SH-SY5Y (cell line): ENCODE data around the gene CAV1.

Experiments used
- GATA2 ChIP-seq: IDR thresholded peaks from 2 replicates; pipeline ENCODE4 v1.6.1; 2011; ENCODE audit warnings: mild to moderate bottlenecking, low read depth, low read length
- GATA3 ChIP-seq: IDR thresholded peaks from 2 replicates; pipeline ENCODE4 v1.6.1; 2011; ENCODE audit warnings: low read depth, mild to moderate bottlenecking, low read length, moderate library complexity

Gene CAV1

GRCh38 chr7:116524609-116525297 lies at the start of gene CAV1:
CAV1 (plus strand) TSS chr7:116525036; CDS start chr7:116525063, 27 bp downstream.
- TF ChIP-seq GATA2 (no peak), GATA3 (no peak)

- no peak for TF ChIP-seq GATA2
- TF ChIP-seq GATA3: no peak
These were observed 47.2 kb upstream of the CAV1 start for GRCh38 chr7:116477625-116478024.

GRCh38 chr7:116478834-116479233 lies 46.0 kb upstream of the CAV1 start:
- TF ChIP-seq GATA3 (no peak), GATA2 (no peak)

- TF ChIP-seq GATA2: no peak
- TF ChIP-seq GATA3: no peak
These were observed 41.4 kb upstream of the CAV1 start for GRCh38 chr7:116483271-116483942.

GRCh38 chr7:116487907-116488521 lies 36.8 kb upstream of the CAV1 start:
- no peak for TF ChIP-seq GATA2
- no peak for TF ChIP-seq GATA3

GRCh38 chr7:116490351-116490750 lies 34.5 kb upstream of the CAV1 start:
- TF ChIP-seq GATA3 (no peak), GATA2 (no peak)

GRCh38 chr7:116491887-116492653 lies 32.8 kb upstream of the CAV1 start:
- no peak for TF ChIP-seq GATA3
- no peak for TF ChIP-seq GATA2

GRCh38 chr7:116492654-116493109 lies 32.2 kb upstream of the CAV1 start:
- TF ChIP-seq GATA3 (no peak), GATA2 (no peak)

- no peak for TF ChIP-seq GATA2
- TF ChIP-seq GATA3: no peak
These were observed 31.4 kb upstream of the CAV1 start for GRCh38 chr7:116493449-116493848.

- TF ChIP-seq GATA3 (no peak), GATA2 (no peak)
These were observed 30.4 kb upstream of the CAV1 start for GRCh38 chr7:116494472-116494871.

GRCh38 chr7:116495736-116496135 lies 29.1 kb upstream of the CAV1 start:
- TF ChIP-seq GATA2 (no peak), GATA3 (no peak)

GRCh38 chr7:116496653-116497052 lies 28.2 kb upstream of the CAV1 start:
- no peak for TF ChIP-seq GATA2
- TF ChIP-seq GATA3: no peak

GRCh38 chr7:116497708-116498107 lies 27.1 kb upstream of the CAV1 start:
- no peak for TF ChIP-seq GATA3
- no peak for TF ChIP-seq GATA2

GRCh38 chr7:116499168-116500077 lies 25.4 kb upstream of the CAV1 start, which contains the start of gene CAV2:
CAV2 (plus strand) TSS chr7:116499738; CDS start chr7:116499782, 44 bp downstream.
- TF ChIP-seq GATA2 (no peak), GATA3 (no peak)
